Measurements from ENCODE around the gene IKZF5.

Gene IKZF5

DNA sequence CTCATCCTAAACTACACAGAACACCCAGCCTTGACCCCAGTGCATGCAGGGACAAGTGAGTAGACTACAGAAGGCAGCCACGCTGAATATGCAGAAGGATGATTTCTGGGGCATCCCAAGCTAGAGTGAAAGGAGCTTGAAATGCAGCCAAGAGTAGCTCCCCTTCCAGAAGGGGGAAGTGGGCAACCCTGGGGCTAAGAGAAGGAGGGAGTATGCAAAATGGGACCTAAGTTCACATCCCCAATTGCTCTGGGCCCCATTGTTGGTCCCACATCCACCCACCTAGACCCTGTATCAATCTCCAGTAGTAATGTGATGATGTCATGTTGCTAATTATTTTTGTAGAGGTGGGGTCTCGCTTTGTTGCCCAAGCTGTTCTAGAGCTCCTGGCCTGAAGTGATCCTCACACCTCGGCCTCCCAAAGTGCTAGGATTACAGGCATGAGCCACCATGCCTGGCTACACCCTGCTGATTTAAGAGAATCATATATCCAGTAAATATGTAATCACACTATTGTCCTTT is 34.0 kb downstream of the IKZF5 start:
- DNase-seq: no peak

DNA sequence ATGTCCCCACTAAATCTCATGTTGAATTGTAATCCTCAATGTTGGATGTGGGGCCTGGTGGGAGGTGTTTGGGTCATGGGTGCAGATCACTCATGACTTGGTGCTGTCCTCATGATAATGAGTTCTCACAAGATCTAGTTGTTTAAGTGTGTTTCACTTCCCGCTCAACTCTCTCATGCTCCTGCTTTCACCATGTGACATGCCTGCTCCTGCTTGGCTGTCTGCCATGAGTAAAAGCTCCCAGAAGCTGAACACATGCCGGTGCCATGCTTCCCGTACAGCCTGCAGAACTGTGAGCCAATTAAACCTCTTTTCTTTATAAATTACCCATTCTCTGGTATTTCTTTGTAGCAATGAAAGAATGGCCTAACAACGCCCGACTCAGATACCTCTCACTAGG is 34.6 kb downstream of the IKZF5 start:
- no peak for DNase-seq

DNA sequence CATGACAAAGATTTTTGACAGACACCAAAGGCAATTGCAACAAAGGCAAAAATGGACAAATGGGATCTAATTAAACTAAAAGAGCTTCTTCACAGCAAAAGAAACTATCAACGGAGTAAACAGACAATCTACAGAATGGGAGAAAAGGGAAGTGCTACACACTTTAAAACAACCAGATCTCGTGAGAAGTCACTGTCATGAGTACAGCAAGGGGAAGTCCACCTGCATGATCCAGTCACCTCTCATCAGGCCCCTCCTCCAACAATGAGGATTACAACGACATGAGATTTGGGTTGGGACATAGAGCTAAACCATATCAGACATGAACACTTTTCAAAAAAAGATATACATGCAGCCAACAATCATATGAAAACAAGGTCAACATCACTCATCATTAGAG is 39.9 kb downstream of the IKZF5 start:
- DNase-seq: no peak

- no peak for DNase-seq
Observed at GRCh38 chr10:122966879-122967278, 41.7 kb downstream of the IKZF5 start.

DNA sequence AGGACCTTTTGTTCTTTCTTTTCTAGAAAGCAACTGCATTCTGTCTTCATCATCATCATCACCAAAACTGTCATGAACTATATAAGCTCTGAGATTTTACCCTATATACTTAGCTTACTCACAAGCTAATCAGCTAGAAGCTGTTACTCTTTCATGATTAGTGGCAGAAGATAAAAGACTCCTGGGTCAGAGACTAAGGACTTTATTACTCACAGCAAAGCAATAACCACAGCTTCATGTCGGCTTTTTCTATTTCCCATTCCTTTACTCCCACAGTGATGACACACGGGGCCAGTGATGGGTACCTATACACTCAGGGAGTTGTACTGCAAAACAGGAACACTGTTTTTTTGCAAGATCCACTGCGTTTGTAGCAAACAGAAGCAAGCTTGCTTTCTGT is 46.2 kb downstream of the IKZF5 start:
- DNase-seq: no peak

DNA sequence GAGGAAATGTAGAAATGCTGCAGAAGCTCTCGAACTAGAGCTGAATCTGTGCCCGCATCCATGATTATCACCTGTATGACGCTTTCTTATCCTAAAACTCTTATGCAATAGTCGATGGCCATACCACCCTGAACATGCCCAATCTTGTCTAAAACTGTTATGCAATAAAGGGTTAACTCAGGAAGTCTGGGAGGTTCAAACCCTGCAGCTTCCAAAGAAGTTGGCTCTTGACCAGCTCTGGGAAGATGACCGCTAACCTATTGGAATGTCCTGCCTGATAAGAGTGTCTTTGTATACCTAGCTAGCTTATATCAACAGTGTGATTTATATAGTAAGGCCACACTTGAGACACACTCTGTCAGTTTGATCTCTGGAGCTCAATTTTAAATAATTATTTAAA is 51.1 kb downstream of the IKZF5 start:
- no peak for DNase-seq

DNA sequence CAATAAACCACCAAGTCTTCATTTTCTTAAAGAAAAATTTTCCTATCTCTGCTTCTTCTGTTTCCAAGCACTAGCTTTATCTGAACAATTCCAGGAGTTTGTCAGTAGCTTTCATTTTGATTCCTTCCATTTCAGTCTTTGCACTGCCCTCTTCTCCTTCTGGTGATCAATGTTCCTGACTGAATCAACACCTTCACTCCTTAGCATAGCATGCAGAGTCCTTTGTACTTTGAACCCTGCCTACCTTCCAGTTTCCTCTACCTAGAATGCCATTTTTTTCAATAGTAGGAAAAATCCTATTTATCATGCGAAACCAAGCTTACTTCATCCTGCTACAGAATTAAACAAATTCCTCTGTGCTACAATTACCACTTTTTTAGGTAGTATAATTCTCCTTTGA is 52.7 kb downstream of the IKZF5 start:
- no peak for DNase-seq

- DNase-seq: no peak
Observed at GRCh38 chr10:122954731-122955050, 53.9 kb downstream of the IKZF5 start.

DNA sequence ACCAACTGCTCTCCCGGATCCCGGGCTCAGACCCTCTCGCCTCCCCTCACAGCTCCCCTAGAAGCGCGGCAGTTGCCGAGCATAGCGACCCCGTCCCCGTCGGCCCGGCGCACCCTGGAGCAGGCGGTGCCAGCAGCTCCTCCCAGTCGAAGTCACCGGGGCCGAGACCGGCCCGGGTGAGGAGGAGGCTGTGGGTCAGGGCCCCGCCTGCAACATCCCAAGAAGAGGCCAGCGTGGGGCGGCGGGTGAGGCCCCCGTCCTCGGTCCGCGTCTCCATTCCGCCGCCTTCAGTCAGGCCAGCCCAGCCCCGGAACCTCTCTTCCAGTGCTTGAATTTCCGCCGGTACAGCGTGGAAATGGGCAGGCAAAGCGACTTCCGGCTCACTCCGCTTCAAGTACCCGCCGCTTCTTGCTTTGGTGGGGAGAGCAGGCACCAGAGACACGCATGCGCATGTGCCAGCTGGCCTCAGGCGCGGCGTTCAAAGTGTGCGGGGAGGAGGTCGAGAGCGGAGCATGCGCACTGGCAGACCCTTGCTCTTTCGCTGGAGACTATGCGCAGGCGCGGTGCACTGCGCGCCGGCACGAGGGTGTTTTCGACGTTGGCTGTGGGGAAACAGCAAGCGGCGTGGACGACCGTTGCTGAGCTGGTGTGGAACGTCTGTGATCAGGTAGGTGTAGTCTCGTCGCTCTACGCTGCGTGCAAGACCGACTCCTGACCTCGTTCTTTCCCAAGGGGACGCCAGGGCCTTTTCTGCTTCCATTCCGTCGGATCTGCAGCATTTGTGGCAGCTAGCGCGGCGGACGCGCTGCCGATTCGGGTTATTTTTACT is 54.5 kb downstream of the IKZF5 start, which contains the start of gene C10orf88:
Gene C10orf88, minus strand, starts transcription at position 326 of the 829 bp plus-strand sequence. Its CDS starts 49 bp downstream, at position 277.
- peak; percentile 96 to 97 for DNase-seq

GRCh38 chr10:122949296-122949695 is 59.3 kb downstream of the IKZF5 start:
- no peak for DNase-seq
